HG02588 (cell line): ENCODE data around the gene KCNG2.

Source experiments
- ATAC-seq: cut with Tn5 transposase; IDR thresholded peaks from one replicate; pipeline ENCODE4 v1.9.1; 2021; ENCODE audit warnings: mild to moderate bottlenecking, moderate library complexity; ENCODE audit not compliant: unreplicated experiment

The KCNG2 gene

GRCh38 chr18:79784071-79784913 lies 13.4 kb upstream of the KCNG2 start:
- no peak for ATAC-seq

GRCh38 chr18:79784965-79785770 lies 12.6 kb upstream of the KCNG2 start:
- ATAC-seq: no peak

- ATAC-seq: no peak
Measured at GRCh38 chr18:79785831-79786230, 11.9 kb upstream of the KCNG2 start.

GRCh38 chr18:79786304-79786703 lies 11.4 kb upstream of the KCNG2 start:
- no peak for ATAC-seq

GRCh38 chr18:79786786-79787526 lies 10.8 kb upstream of the KCNG2 start:
- ATAC-seq: no peak

GRCh38 chr18:79787527-79787864 lies 10.2 kb upstream of the KCNG2 start:
- no peak for ATAC-seq

- no peak for ATAC-seq
Measured at GRCh38 chr18:79787865-79788733, 9.6 kb upstream of the KCNG2 start.

GRCh38 chr18:79788734-79789085 lies 9.0 kb upstream of the KCNG2 start:
- ATAC-seq: no peak

- no peak for ATAC-seq
Measured at GRCh38 chr18:79789091-79789891, 8.4 kb upstream of the KCNG2 start.

- no peak for ATAC-seq
Measured at GRCh38 chr18:79789901-79790890, 7.5 kb upstream of the KCNG2 start.

- ATAC-seq: no peak
Measured at GRCh38 chr18:79790996-79791972, 6.5 kb upstream of the KCNG2 start.

GRCh38 chr18:79792096-79792987 lies 5.4 kb upstream of the KCNG2 start:
- ATAC-seq: no peak

GRCh38 chr18:79792988-79793355 lies 4.8 kb upstream of the KCNG2 start:
- ATAC-seq: no peak

- ATAC-seq: no peak
Measured at GRCh38 chr18:79794846-79795245, 2.9 kb upstream of the KCNG2 start.

- ATAC-seq: no peak
Measured at GRCh38 chr18:79795446-79795845, 2.3 kb upstream of the KCNG2 start.

GRCh38 chr18:79796016-79796415 lies 1.7 kb upstream of the KCNG2 start:
- no peak for ATAC-seq
